ENCODE measurements around the gene PARD3. TPM values are rescaled to one million over a fixed set of nuclear protein-coding genes. Genes with fewer than 3 reads are reported as not detected.

Gene PARD3
- total and polyA plus RNA-seq, 7 donors: 20.2 to 84.4 (median 53.4) TPM

DNA sequence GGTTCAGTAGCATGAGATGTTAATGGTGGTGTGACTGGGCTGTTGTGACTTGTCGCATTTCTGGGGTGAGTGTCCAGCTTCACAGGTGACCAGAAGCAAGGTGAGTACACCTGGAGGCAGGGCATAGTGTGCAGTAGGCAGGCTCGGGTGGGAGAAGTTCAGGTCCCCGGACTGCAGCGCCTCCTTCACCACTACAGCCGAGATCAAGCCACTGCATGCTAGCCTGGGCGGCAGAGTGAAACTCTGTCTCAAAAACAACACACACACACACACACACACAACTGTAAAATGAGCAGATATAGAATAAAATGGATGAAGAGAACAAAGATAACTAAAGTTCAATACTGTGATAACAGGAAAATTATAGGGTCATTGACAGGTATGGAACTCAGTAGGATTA lies 11.1 kb upstream of the PARD3 start:
- Histone ChIP-seq H3K9me3 (no peaks in the 10 kb centered on the region), H3K27ac (no peak overlapping the region), H3K4me3 (no peak overlapping the region), H3K4me1 (peaks cover 23% of the 10 kb centered on the region), H3K27me3 (ENCODE audit: insufficient read depth in 3 of 3, low read length in 2 of 3) (no peaks in the 10 kb centered on the region), H3K36me3 (ENCODE audit: insufficient read depth in 1 of 2, low read depth in 1 of 2) (no peaks in the 10 kb centered on the region)
- intact Hi-C loops (cut with DNase I): no loop called here
- ATAC-seq (no peak), DNase-seq (no peak)
- WGBS, 3 donors: 83 to 86% (median 84%) methylated on average over 6 of the region's 6 CpGs
- TF ChIP-seq, protein P1, sequence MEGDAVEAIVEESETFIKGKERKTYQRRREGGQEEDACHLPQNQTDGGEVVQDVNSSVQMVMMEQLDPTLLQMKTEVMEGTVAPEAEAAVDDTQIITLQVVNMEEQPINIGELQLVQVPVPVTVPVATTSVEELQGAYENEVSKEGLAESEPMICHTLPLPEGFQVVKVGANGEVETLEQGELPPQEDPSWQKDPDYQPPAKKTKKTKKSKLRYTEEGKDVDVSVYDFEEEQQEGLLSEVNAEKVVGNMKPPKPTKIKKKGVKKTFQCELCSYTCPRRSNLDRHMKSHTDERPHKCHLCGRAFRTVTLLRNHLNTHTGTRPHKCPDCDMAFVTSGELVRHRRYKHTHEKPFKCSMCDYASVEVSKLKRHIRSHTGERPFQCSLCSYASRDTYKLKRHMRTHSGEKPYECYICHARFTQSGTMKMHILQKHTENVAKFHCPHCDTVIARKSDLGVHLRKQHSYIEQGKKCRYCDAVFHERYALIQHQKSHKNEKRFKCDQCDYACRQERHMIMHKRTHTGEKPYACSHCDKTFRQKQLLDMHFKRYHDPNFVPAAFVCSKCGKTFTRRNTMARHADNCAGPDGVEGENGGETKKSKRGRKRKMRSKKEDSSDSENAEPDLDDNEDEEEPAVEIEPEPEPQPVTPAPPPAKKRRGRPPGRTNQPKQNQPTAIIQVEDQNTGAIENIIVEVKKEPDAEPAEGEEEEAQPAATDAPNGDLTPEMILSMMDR (IDR thresholded peaks at IDR 0.05): no peak

GRCh38 chr10:34825414-34825813 lies 10.3 kb upstream of the PARD3 start:
- Histone ChIP-seq H3K9me3 (no peaks in the 10 kb centered on the region), H3K4me3 (no peak overlapping the region), H3K36me3 (ENCODE audit: insufficient read depth in 1 of 2, low read depth in 1 of 2) (no peaks in the 10 kb centered on the region), H3K27ac (no peak overlapping the region), H3K27me3 (ENCODE audit: insufficient read depth in 3 of 3, low read length in 2 of 3) (no peaks in the 10 kb centered on the region), H3K4me1 (peaks cover 23% of the 10 kb centered on the region)
- 24 to 37% (median 30%) methylated on average over 2 of the region's 2 CpGs for WGBS, 3 donors
- intact Hi-C loops (cut with DNase I): no loop called here
- ATAC-seq (peak in 1 of 4 donors; percentile 62), DNase-seq (no peak)
- TF ChIP-seq, protein P1 (IDR thresholded peaks at IDR 0.05): no peak

DNA sequence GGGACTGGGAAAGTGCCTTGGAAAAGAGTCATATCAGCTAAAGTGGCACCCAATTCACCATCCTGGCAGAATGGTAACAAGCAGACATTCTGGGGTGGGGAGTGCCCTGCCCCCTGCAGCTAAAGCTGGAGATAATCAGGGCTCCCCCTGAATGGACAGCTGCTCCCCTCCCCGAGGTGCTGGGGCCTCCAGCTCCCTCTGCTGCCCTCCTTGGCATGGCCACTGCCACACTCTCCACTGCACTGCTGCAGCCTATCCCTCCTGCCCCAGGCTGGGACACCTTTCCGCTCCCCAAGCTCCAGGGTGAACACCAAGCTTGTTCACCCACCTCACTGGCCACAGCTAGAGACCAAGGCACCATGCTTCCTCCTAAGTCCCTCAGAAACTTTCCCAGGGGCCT lies 9.8 kb upstream of the PARD3 start:
- peak in 3 of 4 donors; percentile 62 to 63 (median 62) for ATAC-seq
- no peaks in the 10 kb centered on the region for H3K36me3 ChIP-seq (ENCODE audit: insufficient read depth in 1 of 2, low read depth in 1 of 2)
- no peaks in the 10 kb centered on the region for H3K9me3 ChIP-seq
- 55 to 80% (median 56%) methylated on average over 2 of the region's 2 CpGs for WGBS, 3 donors
- no peak overlapping the region for H3K27ac ChIP-seq
- TF ChIP-seq, protein P1 (IDR thresholded peaks at IDR 0.05): peak; percentile 8
- intact Hi-C loops (cut with DNase I): no loop called here
- H3K4me1 ChIP-seq: peaks cover 23% of the 10 kb centered on the region
- no peak overlapping the region for H3K4me3 ChIP-seq
- peak in 1 of 2 donors; percentile 53 for DNase-seq
- no peaks in the 10 kb centered on the region for H3K27me3 ChIP-seq (ENCODE audit: insufficient read depth in 3 of 3, low read length in 2 of 3)

DNA sequence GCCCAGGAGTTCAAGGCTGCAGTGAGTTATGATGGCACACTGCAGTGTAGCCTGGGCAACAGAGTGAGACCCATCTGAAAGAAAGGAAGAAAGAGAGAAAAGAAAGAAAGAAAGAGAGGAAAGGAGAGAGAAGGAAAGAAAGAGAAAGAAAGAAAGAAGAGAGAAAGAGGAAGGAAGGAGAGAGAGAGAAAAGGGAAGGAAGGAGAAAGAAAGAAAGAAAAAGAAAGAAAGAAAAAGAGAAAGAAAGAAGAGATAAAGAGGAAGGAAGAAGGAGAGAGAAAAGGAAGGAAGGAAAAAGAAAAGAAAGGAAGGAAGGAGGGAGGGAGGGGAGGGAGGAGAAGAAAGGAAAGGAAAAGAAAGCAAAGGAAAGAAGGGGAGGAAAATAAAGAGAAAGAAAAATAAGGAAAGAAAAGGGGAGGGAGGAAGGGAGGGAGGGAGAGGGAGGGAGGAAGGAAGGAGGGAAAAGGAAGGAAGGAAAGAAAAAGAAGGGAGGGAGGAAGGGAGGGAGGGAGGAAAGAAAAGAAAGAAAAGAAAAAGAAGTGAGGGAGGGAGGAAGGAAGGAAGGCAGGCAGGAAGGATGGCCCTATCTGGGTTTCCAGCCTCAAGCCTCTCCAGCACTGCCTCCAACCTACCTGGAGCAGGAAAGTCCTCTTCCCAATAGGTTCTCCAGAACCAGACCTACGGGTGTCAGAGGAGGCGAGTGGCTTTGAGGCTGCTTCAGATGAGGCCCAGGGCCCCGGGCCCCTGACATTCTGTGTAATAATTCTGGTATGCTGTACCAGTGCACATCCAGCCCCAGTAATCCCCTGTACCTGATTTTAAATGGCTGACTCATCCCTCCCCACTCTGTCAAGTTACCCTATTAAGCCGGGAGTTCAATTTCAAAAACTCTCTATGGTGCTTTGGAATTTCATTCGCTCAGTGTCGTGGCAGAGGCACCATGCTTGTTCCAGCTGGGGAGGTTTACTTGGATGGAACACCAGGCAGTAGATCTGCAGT lies 6.8 kb upstream of the PARD3 start:
- Histone ChIP-seq H3K27me3 (ENCODE audit: insufficient read depth in 3 of 3, low read length in 2 of 3) (no peaks in the 10 kb centered on the region), H3K36me3 (ENCODE audit: insufficient read depth in 1 of 2, low read depth in 1 of 2) (no peaks in the 10 kb centered on the region), H3K4me3 (no peak overlapping the region), H3K4me1 (peaks cover 26% of the 10 kb centered on the region), H3K9me3 (no peaks in the 10 kb centered on the region), H3K27ac (peak overlapping the region; percentile 65)
- 43 to 60% (median 44%) methylated on average over 6 of the region's 6 CpGs for WGBS, 3 donors
- TF ChIP-seq, protein P1 (IDR thresholded peaks at IDR 0.05): no peak
- ATAC-seq (peak; percentile 90 to 94 (median 91)), DNase-seq (peak in 1 of 2 donors; percentile 60)
- intact Hi-C loops (cut with DNase I): no loop called here
